K562 (cell line): Measurements from ENCODE around the gene OSBPL3. TPM values are rescaled to one million over a fixed set of nuclear protein-coding genes. Genes with fewer than 3 reads are reported as not detected.

Experiments
- ATAC-seq: fragments of 200-7000 bp; cut with Tn5 transposase; 3 replicates; pipeline ENCODE4 v1.9.1; 2020; ENCODE audit warnings: moderate library complexity
- BruUV-seq: library from RNA; stranded (reverse); fragments of 400-500 nt; replicated peaks from 2 replicates; lab custom pipeline; 2021; lab: Mats Ljungman, UMichigan
- CTCF ChIA-PET: fragments of 300-600 bp; formaldehyde crosslinking; extraction: SDS; loops from one replicate; lab custom pipeline; 2021; ENCODE audit warnings: low intra/inter-chr PET ratio; lab: Yijun Ruan, JAX
- POLR2A ChIA-PET: fragments of 300-600, 350-650 bp; sonication (Branson Sonifier 250); formaldehyde crosslinking; extraction: SDS; loops from one replicate; lab custom pipeline; 2021; ENCODE audit warnings: antibody characterized with exemption, inconsistent platforms; lab: Yijun Ruan, JAX
- DNase-seq, 4 experiments: peaks; one replicate each; pipeline versions ENCODE4 v3.0.0 to v3.0.0-alpha.2; 2011 to 2018; ENCODE audit warnings: low spot score in 3 of 4, mixed read lengths in 3 of 4; ENCODE audit errors: extremely low read depth in 1 of 4
- FAIRE-seq: peaks from 2 replicates; lab custom pipeline; 2011; peaks lifted over from hg19 to GRCh38; lab: Jason Lieb, UNC
- H2AFZ ChIP-seq: 2 replicates; pipeline ENCODE4 v1.6.0; 2011; ENCODE audit warnings: low read depth, low read length, control low read depth, inconsistent platforms
- H3K27ac ChIP-seq: fragments of 200-600 bp; 3 replicates; pipeline ENCODE4 v1.8.0; 2011; ENCODE audit warnings: low read depth, mild to moderate bottlenecking, control low read depth, inconsistent platforms, low read length, moderate library complexity, mixed read lengths; ENCODE audit errors: extremely low read depth
- H3K27me3 ChIP-seq, 2 experiments: fragments of 300-600 bp in 1 of 2; 2 replicates in 1 of 2; 3 replicates in 1 of 2; pipeline versions ENCODE4 v1.6.0 to v1.8.0; 2011; ENCODE audit warnings: inconsistent platforms in 2 of 2, low read length in 2 of 2, mild to moderate bottlenecking in 1 of 2, mixed read lengths in 1 of 2, moderate library complexity in 1 of 2; ENCODE audit not compliant: control insufficient read depth in 2 of 2, insufficient read depth in 2 of 2
- H3K36me3 ChIP-seq: fragments of 300-600 bp; 3 replicates; pipeline ENCODE4 v1.8.0; 2011; ENCODE audit warnings: mild to moderate bottlenecking, low read length, inconsistent platforms; ENCODE audit not compliant: control insufficient read depth, insufficient read depth
- H3K4me1 ChIP-seq, 2 experiments: fragments of 200-600 bp in 1 of 2; replicated peaks in 1 of 2; 2 replicates in 1 of 2; 3 replicates in 1 of 2; pipeline versions ENCODE4 v1.5.1 to v1.8.0; 2011; ENCODE audit warnings: inconsistent platforms in 2 of 2, low read length in 2 of 2, mild to moderate bottlenecking in 1 of 2, mixed read lengths in 1 of 2, moderate library complexity in 1 of 2; ENCODE audit not compliant: control insufficient read depth in 2 of 2, insufficient read depth in 2 of 2
- H3K4me2 ChIP-seq: 2 replicates; pipeline ENCODE4 v1.6.1; 2011; ENCODE audit warnings: low read length, control low read depth, inconsistent platforms, mixed read lengths; ENCODE audit not compliant: insufficient read depth
- H3K4me3 ChIP-seq: fragments of 200-600 bp; sonication (generic), shearing (Covaris generic); 2 replicates; pipeline ENCODE4 v1.5.1; 2016; ENCODE audit warnings: control low read depth, inconsistent platforms
- H3K79me2 ChIP-seq: fragments of 200-600 bp; 3 replicates; pipeline ENCODE4 v1.8.0; 2011; ENCODE audit warnings: low read length, inconsistent platforms; ENCODE audit not compliant: control insufficient read depth, insufficient read depth
- H3K9ac ChIP-seq, 2 experiments: 2 replicates each; pipeline versions ENCODE4 v1.6.0 to v1.6.1; 2011; ENCODE audit warnings: low read depth in 2 of 2, low read length in 2 of 2, control low read depth in 1 of 2, inconsistent platforms in 1 of 2, mild to moderate bottlenecking in 1 of 2, mixed read lengths in 1 of 2; ENCODE audit not compliant: insufficient read depth in 1 of 2
- H3K9me1 ChIP-seq: one replicate; pipeline ENCODE4 v1.6.0; 2011; ENCODE audit warnings: inconsistent platforms, mild to moderate bottlenecking, low read length, moderate library complexity; ENCODE audit not compliant: control insufficient read depth, insufficient read depth
- H3K9me3 ChIP-seq: replicated peaks from 2 replicates; pipeline ENCODE4 v1.5.1; 2011; ENCODE audit warnings: low read depth, low read length, inconsistent platforms; ENCODE audit not compliant: control insufficient read depth, insufficient read depth
- H4K20me1 ChIP-seq: replicated peaks from 2 replicates; pipeline ENCODE4 v1.6.1; 2011; ENCODE audit warnings: low read length, inconsistent platforms, mixed read lengths; ENCODE audit not compliant: control insufficient read depth, insufficient read depth
- HNRNPK ChIP-seq: fragments of 200-400 bp; formaldehyde crosslinking; IDR thresholded peaks from one replicate; pipeline ENCODE4 v1.6.1; 2018; ENCODE audit warnings: mild to moderate bottlenecking, low read depth, low read length; ENCODE audit not compliant: poor library complexity, severe bottlenecking
- RFX7 ChIP-seq: fragments of 250-450 bp; sonication (Bioruptor Pico); IDR thresholded peaks from 2 replicates; pipeline ENCODE4 v1.5.1; 2021; ENCODE audit warnings: mild to moderate bottlenecking
- WGBS: fragments of 100-300 bp; shearing (Covaris generic); methylation state at CpG from one replicate; pipeline ENCODE4 v1.1.6; 2016; ENCODE audit warnings: low coverage, mixed read lengths; ENCODE audit not compliant: insufficient coverage; ENCODE audit errors: missing lambda C conversion rate; 5-methylcytosine and 5-hydroxymethylcytosine counted together
- in situ Hi-C: fragments of 300-500 bp; cut with MboI; formaldehyde crosslinking; loops from 4 replicates; pipeline ENCODE4 v1.15.0; 2018; ENCODE audit warnings: inconsistent platforms, mixed read lengths
- intact Hi-C: fragments of 100-400 bp; cut with micrococcal nuclease; formaldehyde crosslinking; loops from 2 replicates; pipeline ENCODE4 v1.14.2; 2022
- polyA plus RNA-seq, 8 experiments: library from polyadenylated mRNA; depleted of rRNA in 4 of 8; stranded (reverse) in 5 of 8; unstranded in 3 of 8; fragments of >200 nt; fragmentation: Nextera tagmentation in 2 of 8; fragmentation: Illumina TruSeq in 1 of 8; extraction: Ambion mirVana in 2 of 8; extraction: Trizol in 1 of 8; gene quantifications; 2 replicates each; pipeline versions ENCODE4 v1.2.1 to v1.2.3, GENCODE V29; 2011 to 2014; ENCODE audit warnings: inconsistent platforms in 1 of 8, missing spikeins in 1 of 8
- total RNA-seq, 7 experiments: library from RNA; depleted of rRNA in 6 of 7; stranded (reverse); fragments of >200 nt in 6 of 7; fragmentation: Illumina TruSeq in 2 of 7; extraction: Trizol in 2 of 7; gene quantifications; 2 replicates each; pipeline versions ENCODE4 v1.2.1 to v1.2.3, GENCODE V29; 2011 to 2021; ENCODE audit warnings: low replicate concordance in 1 of 7

OSBPL3 gene
- total and polyA plus RNA-seq, 9 of the 15 experiments (the other 6 are each of a cell fraction or from before 2014, with no cell fraction given): 4.8 to 37.2 (median 26.5) TPM

DNA sequence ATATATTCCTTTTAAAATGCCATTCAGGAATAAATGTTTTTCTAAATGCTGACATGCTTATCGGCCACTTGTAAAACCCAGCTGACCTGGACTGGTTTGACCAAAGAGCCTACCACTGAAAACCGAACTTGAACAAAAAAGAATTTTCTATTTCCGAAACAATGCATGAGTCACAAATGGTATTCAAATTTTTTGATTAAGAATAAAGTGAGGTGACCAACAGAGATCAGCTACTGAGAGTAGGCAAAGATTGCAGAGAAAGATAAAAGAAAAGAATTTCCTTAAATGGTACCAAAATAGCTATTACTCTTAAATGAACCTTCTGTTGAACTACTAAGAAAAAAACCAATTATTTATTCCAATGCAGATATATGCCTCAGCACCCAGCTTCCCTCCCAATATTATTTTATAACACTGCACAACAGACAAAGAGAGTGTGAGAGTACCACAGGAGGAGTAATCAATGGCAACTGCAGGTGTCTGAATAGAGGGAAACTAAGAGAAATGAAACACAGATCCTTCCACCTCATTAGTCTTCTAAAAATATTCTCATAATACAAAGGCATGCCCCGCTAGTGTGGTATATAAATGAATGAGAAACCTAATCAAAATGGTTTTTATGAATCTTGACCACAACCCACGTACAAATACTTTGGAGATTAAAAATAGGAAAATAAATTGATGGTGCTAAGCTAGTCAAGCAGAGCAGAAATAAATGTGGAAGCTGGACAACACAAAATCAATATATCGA, 20.1 kb downstream of the OSBPL3 start:
- intact Hi-C loops: no loop called here
- ChIA-PET POLR2A (no interaction called here), CTCF (interaction anchor here (0.6 kb wide), 1 partner anchor 19 kb away, joined by 3 read pairs; no protein-coding TSS in a partner anchor)
- FAIRE-seq (no peak), ATAC-seq (no peak), DNase-seq (no peak)
- Histone ChIP-seq H3K27ac (no peak overlapping the region), H3K27me3 (no peaks in the 10 kb centered on the region), H3K36me3 (no peaks in the 10 kb centered on the region), H3K9me3 (no peaks in the 10 kb centered on the region), H4K20me1 (no peaks in the 10 kb centered on the region; the same call in 1 of the 2 replicates), H3K9me1 (no peaks in the 10 kb centered on the region), H3K4me1 (peaks cover 0 to 16% of the 10 kb centered on the region in 2 experiments; a peak in 3 of 5 replicates), H3K79me2 (peaks cover 97% of the 10 kb centered on the region), H2AFZ (no peak overlapping the region), H3K4me2 (no peak overlapping the region), H3K4me3 (no peak overlapping the region), H3K9ac (no peak overlapping the region)
- no peak for TF ChIP-seq HNRNPK
- WGBS: 87% methylated on average over 6 of the region's 6 CpGs
- in situ Hi-C loops: no loop called here
- no TSS peak for BruUV-seq

DNA sequence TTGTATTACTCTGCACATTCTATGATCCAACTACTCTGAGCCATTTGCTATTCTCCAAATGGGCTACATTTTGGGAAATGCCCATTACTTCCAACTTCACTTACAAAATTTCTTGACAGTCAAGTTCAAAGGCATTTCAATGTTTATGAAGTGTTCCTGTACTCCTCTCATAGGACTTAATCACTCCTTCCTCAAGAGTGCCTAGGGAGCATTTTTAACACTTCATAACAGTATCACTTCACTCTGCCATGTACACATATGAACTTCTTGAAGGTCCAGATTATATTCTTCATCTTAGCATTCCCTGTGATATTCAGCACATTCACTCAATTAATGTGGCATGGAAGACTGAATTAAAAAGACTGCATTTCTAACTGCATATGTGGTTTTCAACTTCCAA, 21.6 kb downstream of the OSBPL3 start:
- FAIRE-seq: no peak
- intact Hi-C loops (no loop called here), in situ Hi-C loops (no loop called here)
- no peaks in the 10 kb centered on the region for H3K27me3 ChIP-seq
- H2AFZ ChIP-seq: no peak overlapping the region
- no peaks in the 10 kb centered on the region; the same call in 1 of the 2 replicates for H4K20me1 ChIP-seq
- H3K27ac ChIP-seq: no peak overlapping the region
- no peaks in the 10 kb centered on the region for H3K36me3 ChIP-seq
- no peak for TF ChIP-seq RFX7
- no peak overlapping the region for H3K9ac ChIP-seq
- CTCF ChIA-PET: no interaction called here
- POLR2A ChIA-PET: no interaction called here
- no peaks in the 10 kb centered on the region for H3K9me1 ChIP-seq
- H3K4me3 ChIP-seq: no peak overlapping the region
- H3K4me2 ChIP-seq: no peak overlapping the region
- DNase-seq: no peak
- peaks cover 96% of the 10 kb centered on the region for H3K79me2 ChIP-seq
- no peak for ATAC-seq
- no peaks in the 10 kb centered on the region for H3K9me3 ChIP-seq
- peaks cover 0 to 12% of the 10 kb centered on the region in 2 experiments; a peak in 2 of 5 replicates for H3K4me1 ChIP-seq
- BruUV-seq: no TSS peak
